Tibial artery (tissue), 4 donors: ENCODE measurements around the gene MAB21L3.

Source experiments
- DNase-seq, 2 donors: peaks; one replicate each; pipeline ENCODE4 v3.0.0-alpha.2; 2019
- H3K27ac ChIP-seq, 2 donors: fragments of 200-600 bp; sonication (generic) in 1 of 2; 1 replicate in 1 of 2; 2 replicates in 1 of 2; pipeline ENCODE4 v1.5.1; 2018 to 2019; ENCODE audit warnings: mild to moderate bottlenecking in 1 of 2
- H3K27me3 ChIP-seq, 2 donors: fragments of 200-600 bp; sonication (generic) in 1 of 2; one replicate each; pipeline versions ENCODE4 v1.5.1 to v1.6.0; 2016 to 2019
- H3K36me3 ChIP-seq, 3 donors: fragments of 200-600 bp; sonication (generic) in 2 of 3; one replicate each; pipeline ENCODE4 v1.5.1; 2016 to 2019; ENCODE audit warnings: mild to moderate bottlenecking in 2 of 3
- H3K4me1 ChIP-seq, 4 donors: fragments of 200-600 bp; sonication (generic) in 2 of 4; 1 replicate in 3 of 4; 2 replicates in 1 of 4; pipeline ENCODE4 v1.5.1; 2016 to 2019
- H3K4me3 ChIP-seq, 2 donors: fragments of 200-600 bp; sonication (generic) in 1 of 2; 1 replicate in 1 of 2; 2 replicates in 1 of 2; pipeline ENCODE4 v1.5.1; 2018 to 2019; ENCODE audit warnings: mild to moderate bottlenecking in 2 of 2
- H3K9me3 ChIP-seq, 3 donors: fragments of 200-600 bp; sonication (generic) in 1 of 3; one replicate each; pipeline ENCODE4 v1.5.1; 2016 to 2019
- intact Hi-C: fragments of 100-400 bp; cut with DNase I; formaldehyde crosslinking; loops from one replicate; pipeline ENCODE4 v1.15.0; 2023; ENCODE audit warnings: low total_unique reads
- TF ChIP-seq, protein P1 (sequence below), 2 experiments: fragments of 200-600 bp in 1 of 2; fragments of 450-650 bp in 1 of 2; IDR thresholded peaks; one replicate each; pipeline ENCODE4 v1.5.1; 2017 to 2019; ENCODE audit warnings: antibody characterized with exemption in 2 of 2, mild to moderate bottlenecking in 1 of 2, moderate library complexity in 1 of 2

MAB21L3 gene

DNA sequence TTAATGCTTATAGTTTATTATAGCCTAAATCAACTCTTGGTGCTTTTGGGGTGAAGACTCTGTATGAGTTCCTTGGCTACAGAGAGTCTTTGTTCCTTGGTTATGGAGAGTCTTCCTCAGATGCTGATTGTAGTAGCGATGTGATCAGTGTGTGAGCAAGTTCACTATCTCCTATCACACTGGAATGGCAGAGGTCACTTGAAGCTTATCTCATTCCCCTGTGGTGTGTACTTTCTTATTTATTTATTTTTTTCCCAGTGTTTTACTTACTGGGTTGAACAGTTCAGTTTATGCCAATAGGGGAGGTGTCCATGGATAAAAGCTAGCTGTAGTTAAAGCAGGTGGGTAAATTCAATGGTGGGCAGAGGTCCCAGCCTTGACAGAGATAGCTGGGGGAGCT, 20.1 kb upstream of the MAB21L3 start:
- Histone ChIP-seq H3K4me3 (no peak overlapping the region), H3K4me1 (no peaks in the 10 kb centered on the region), H3K27me3 (no peaks in the 10 kb centered on the region), H3K9me3 (peaks cover 4 to 38% (median 5%) of the 10 kb centered on the region in 3 donors), H3K27ac (no peak overlapping the region), H3K36me3 (peaks cover 0 to 17% (median 0%) of the 10 kb centered on the region in 3 donors)
- intact Hi-C loops: no loop called here
- DNase-seq: no peak
- TF ChIP-seq, protein P1, sequence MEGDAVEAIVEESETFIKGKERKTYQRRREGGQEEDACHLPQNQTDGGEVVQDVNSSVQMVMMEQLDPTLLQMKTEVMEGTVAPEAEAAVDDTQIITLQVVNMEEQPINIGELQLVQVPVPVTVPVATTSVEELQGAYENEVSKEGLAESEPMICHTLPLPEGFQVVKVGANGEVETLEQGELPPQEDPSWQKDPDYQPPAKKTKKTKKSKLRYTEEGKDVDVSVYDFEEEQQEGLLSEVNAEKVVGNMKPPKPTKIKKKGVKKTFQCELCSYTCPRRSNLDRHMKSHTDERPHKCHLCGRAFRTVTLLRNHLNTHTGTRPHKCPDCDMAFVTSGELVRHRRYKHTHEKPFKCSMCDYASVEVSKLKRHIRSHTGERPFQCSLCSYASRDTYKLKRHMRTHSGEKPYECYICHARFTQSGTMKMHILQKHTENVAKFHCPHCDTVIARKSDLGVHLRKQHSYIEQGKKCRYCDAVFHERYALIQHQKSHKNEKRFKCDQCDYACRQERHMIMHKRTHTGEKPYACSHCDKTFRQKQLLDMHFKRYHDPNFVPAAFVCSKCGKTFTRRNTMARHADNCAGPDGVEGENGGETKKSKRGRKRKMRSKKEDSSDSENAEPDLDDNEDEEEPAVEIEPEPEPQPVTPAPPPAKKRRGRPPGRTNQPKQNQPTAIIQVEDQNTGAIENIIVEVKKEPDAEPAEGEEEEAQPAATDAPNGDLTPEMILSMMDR (IDR thresholded peaks at IDR 0.05): no peak

DNA sequence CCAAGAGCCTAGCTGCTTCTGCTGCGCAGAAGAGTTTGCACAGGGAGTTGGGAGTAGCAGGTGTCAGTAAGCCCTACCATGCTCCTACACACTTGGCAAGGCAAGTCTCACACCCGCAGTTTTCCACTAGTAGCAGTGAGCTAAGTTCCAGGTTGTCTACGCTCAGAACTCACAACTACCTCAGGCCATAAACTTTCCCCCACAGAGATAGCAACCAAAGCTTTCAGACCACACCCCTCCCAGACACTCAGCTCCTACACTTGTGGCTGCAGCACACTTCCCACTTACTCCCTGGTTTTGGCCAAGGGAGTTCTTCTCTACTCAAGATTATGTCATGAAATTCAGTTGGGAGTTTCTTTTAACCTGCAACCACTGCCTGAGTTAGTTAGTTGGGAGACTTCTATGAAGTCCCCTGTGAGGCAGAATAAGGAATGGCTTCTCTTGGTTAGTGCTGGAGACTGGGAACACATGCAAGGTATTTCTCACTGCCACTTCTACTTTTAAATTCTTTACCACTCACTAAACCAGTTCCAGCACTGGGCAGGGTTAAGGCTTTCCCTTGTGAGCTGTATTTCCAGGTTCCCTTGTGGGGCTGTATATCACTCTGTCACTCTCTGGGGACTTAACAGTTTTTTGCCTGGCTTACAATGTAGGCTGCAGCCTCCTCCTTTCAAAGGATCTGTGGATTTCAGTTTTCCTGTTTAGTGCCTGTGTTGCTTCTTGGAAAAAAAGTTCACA, 18.3 kb upstream of the MAB21L3 start:
- Histone ChIP-seq H3K36me3 (peaks cover 0 to 25% (median 4%) of the 10 kb centered on the region in 3 donors), H3K27me3 (no peaks in the 10 kb centered on the region), H3K4me1 (no peaks in the 10 kb centered on the region), H3K27ac (no peak overlapping the region), H3K4me3 (no peak overlapping the region), H3K9me3 (peaks cover 5 to 40% (median 5%) of the 10 kb centered on the region in 3 donors)
- no peak for DNase-seq
- TF ChIP-seq, protein P1 (IDR thresholded peaks at IDR 0.05): no peak
- intact Hi-C loops: no loop called here

DNA sequence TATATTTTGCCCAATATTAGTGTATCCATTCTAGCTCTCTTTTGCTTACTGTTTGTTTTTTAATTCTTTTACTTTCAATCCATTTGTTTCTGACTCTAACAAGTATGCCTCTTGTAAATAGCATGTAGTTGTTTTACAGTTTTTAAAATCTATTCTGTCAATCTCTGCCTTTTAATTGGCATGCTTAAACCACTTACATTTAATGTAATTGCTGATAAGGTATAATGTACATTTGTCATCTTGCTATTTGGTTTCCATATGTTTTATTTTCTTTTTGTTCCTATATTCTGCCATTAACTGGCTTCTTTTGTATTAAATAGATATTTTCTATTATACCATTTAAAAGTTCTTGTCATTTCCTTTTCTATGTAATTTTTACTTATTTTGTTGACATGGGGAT, 16.2 kb upstream of the MAB21L3 start:
- no peaks in the 10 kb centered on the region for H3K27me3 ChIP-seq
- no peak overlapping the region for H3K27ac ChIP-seq
- H3K9me3 ChIP-seq: peaks cover 5 to 29% (median 5%) of the 10 kb centered on the region in 3 donors
- H3K4me3 ChIP-seq: no peak overlapping the region
- no peak for DNase-seq
- peaks cover 0 to 20% (median 4%) of the 10 kb centered on the region in 3 donors for H3K36me3 ChIP-seq
- no peaks in the 10 kb centered on the region for H3K4me1 ChIP-seq
- TF ChIP-seq, protein P1 (IDR thresholded peaks at IDR 0.05): no peak
- intact Hi-C loops: no loop called here

DNA sequence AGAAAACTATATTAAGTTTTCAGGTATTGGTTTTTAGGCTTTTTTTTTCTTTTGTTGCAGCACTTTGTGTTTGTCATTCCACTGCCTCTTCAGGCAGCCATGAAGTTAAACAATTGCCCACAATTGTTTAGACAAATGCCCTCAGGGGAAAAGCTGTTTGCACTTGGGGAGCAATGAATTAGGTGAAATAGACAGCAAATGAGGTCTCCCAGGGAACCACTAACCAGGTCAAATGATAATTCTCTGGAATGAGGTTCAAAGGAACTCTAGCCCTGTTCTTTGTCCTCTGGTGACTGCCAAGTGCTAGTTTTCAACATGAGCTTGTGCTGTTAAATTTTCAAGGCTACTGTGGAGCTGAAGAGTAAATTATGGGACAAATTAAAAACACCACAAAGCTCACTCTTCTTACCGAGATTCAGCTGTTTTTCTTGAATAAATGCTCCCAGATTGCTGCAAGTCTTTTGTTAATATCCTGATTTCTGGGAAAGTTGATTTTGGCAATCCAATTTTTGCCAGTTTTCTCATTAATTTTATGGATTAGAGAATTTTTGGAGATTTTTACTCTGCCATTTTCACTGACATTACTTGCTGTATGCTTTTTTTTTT, 15.1 kb upstream of the MAB21L3 start:
- H3K9me3 ChIP-seq: peaks cover 5 to 18% (median 5%) of the 10 kb centered on the region in 3 donors
- no peak overlapping the region for H3K27ac ChIP-seq
- H3K27me3 ChIP-seq: no peaks in the 10 kb centered on the region
- DNase-seq: no peak
- H3K4me3 ChIP-seq: no peak overlapping the region
- intact Hi-C loops: no loop called here
- no peaks in the 10 kb centered on the region for H3K4me1 ChIP-seq
- peaks cover 0 to 18% (median 4%) of the 10 kb centered on the region in 3 donors for H3K36me3 ChIP-seq
- TF ChIP-seq, protein P1 (IDR thresholded peaks at IDR 0.05): no peak

DNA sequence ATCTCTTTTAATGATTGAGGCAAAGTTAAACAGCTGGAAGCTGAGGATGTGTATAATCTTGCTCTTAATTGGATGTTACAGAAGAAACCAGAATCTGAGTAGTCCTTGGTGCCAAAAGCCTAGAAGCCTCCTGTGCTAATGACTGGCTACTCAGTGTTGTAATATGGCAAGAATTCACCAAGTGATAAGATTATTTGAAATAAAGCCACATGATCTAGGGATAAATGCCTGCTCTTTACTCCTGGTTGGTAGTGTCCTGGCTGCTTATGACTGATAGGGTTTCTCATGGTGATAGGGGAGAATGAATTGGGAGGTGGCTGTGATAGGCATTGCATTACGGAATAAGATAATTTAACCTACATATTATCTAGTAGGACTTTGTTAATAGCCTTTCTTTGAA, 13.6 kb upstream of the MAB21L3 start:
- intact Hi-C loops: no loop called here
- DNase-seq: no peak
- no peaks in the 10 kb centered on the region for H3K4me1 ChIP-seq
- TF ChIP-seq, protein P1 (IDR thresholded peaks at IDR 0.05): no peak
- H3K9me3 ChIP-seq: peaks cover 5 to 14% (median 5%) of the 10 kb centered on the region in 3 donors
- no peak overlapping the region for H3K4me3 ChIP-seq
- H3K27me3 ChIP-seq: no peaks in the 10 kb centered on the region
- H3K36me3 ChIP-seq: peaks cover 0 to 10% (median 4%) of the 10 kb centered on the region in 3 donors
- H3K27ac ChIP-seq: no peak overlapping the region
